Measurements from ENCODE around the gene DNAJC22. TPM values are rescaled to one million over a fixed set of nuclear protein-coding genes. Genes with fewer than 3 reads are reported as not detected.
"Not testable (repeated sequence)": the region's sequence is repeated elsewhere in the genome, so short reads cannot be mapped to it uniquely, and the experiment has no call there.

Gene DNAJC22
- total RNA-seq, 1 donor from 2014 or later = not detected

DNA sequence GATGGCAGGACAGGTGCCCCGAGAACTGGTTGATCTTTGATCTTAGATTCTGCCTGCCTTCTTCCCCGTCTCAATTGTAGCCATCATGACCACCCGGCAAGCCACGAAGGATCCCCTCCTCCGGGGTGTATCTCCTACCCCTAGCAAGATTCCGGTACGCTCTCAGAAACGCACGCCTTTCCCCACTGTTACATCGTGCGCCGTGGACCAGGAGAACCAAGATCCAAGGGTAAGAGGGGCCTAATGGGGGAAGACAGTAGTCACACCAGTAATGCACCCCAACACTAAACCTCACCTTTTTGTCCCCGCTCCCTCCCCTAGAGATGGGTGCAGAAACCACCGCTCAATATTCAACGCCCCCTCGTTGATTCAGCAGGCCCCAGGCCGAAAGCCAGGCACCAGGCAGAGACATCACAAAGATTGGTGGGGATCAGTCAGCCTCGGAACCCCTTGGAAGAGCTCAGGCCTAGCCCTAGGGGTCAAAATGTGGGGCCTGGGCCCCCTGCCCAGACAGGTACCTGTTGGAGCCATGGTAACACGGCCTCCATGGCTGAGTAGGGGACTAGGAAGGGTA, 23.1 kb upstream of the DNAJC22 start:
- no peak for DNase-seq
- Mint-ChIP-seq H3K9me3 (no peaks in the 10 kb centered on the region), H3K4me3 (peak overlapping the region; percentile 94), H3K4me1 (peaks cover 24% of the 10 kb centered on the region), H3K27me3 (no peaks in the 10 kb centered on the region), H3K27ac (peak overlapping the region; percentile 88), H3K36me3 (ENCODE audit: low read depth) (peaks cover 22% of the 10 kb centered on the region)
- intact Hi-C loops (cut with micrococcal nuclease) = loop anchor here (1.0 kb wide), 2 partner anchors 44 to 58 kb away; partner anchors contain the start of genes SPATS2 and TUBA1C

GRCh38 chr12:49325606-49326005, 21.1 kb upstream of the DNAJC22 start:
- Mint-ChIP-seq H3K27ac (no peak overlapping the region), H3K4me3 (no peak overlapping the region), H3K27me3 (no peaks in the 10 kb centered on the region), H3K36me3 (ENCODE audit: low read depth) (peaks cover 33% of the 10 kb centered on the region), H3K4me1 (peaks cover 21% of the 10 kb centered on the region), H3K9me3 (no peaks in the 10 kb centered on the region)
- intact Hi-C loops (cut with micrococcal nuclease) = no loop called here
- no peak for DNase-seq

DNA sequence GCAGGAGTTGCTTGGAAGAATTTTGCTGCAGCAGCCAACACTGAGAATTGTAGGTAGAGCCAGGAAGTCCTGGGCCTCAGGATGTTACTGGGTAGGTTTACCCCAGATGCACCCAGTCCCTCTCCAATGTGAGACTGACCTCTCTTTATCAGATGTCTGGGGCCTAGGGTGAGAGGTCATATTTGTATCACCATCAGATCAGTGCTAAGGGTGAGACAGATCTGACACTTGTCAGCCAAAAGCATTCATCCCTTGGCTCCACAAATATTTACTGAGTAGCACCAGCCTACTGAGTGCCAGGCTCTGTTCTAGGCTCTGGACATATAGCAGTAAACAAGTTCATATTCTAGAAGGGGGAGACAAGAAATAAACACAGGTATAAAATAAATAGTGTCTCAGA, 19.3 kb upstream of the DNAJC22 start:
- H3K27ac Mint-ChIP-seq = no peak overlapping the region
- DNase-seq = no peak
- peaks cover 13% of the 10 kb centered on the region for H3K4me1 Mint-ChIP-seq
- no peaks in the 10 kb centered on the region for H3K9me3 Mint-ChIP-seq
- H3K27me3 Mint-ChIP-seq = peaks cover 8% of the 10 kb centered on the region
- intact Hi-C loops (cut with micrococcal nuclease) = no loop called here
- H3K36me3 Mint-ChIP-seq (ENCODE audit: low read depth) = peaks cover 49% of the 10 kb centered on the region
- no peak overlapping the region for H3K4me3 Mint-ChIP-seq

- DNase-seq = no peak
- Mint-ChIP-seq H3K4me3 (no peak overlapping the region), H3K36me3 (ENCODE audit: low read depth) (peaks cover 51% of the 10 kb centered on the region), H3K27ac (peak overlapping the region; percentile 53), H3K27me3 (peaks cover 11% of the 10 kb centered on the region), H3K9me3 (no peaks in the 10 kb centered on the region), H3K4me1 (peaks cover 12% of the 10 kb centered on the region)
- intact Hi-C loops (cut with micrococcal nuclease) = no loop called here
These were observed 18.8 kb upstream of the DNAJC22 start for GRCh38 chr12:49327887-49328286.

GRCh38 chr12:49328816-49329215, 17.9 kb upstream of the DNAJC22 start:
- Mint-ChIP-seq H3K27me3 (peaks cover 17% of the 10 kb centered on the region), H3K4me3 (no peak overlapping the region), H3K36me3 (ENCODE audit: low read depth) (peaks cover 51% of the 10 kb centered on the region), H3K27ac (no peak overlapping the region), H3K4me1 (peaks cover 12% of the 10 kb centered on the region), H3K9me3 (no peaks in the 10 kb centered on the region)
- intact Hi-C loops (cut with micrococcal nuclease) = no loop called here
- no peak for DNase-seq

- peaks cover 6% of the 10 kb centered on the region for H3K4me1 Mint-ChIP-seq
- peaks cover 47% of the 10 kb centered on the region for H3K36me3 Mint-ChIP-seq (ENCODE audit: low read depth)
- H3K9me3 Mint-ChIP-seq = no peaks in the 10 kb centered on the region
- DNase-seq = no peak
- H3K27ac Mint-ChIP-seq = no peak overlapping the region
- no peak overlapping the region for H3K4me3 Mint-ChIP-seq
- intact Hi-C loops (cut with micrococcal nuclease) = no loop called here
- peaks cover 27% of the 10 kb centered on the region for H3K27me3 Mint-ChIP-seq
These were observed 16.6 kb upstream of the DNAJC22 start for GRCh38 chr12:49330032-49330619.

- Mint-ChIP-seq H3K4me3 (no peak overlapping the region), H3K27me3 (peaks cover 34% of the 10 kb centered on the region), H3K36me3 (ENCODE audit: low read depth) (peaks cover 43% of the 10 kb centered on the region), H3K9me3 (no peaks in the 10 kb centered on the region), H3K4me1 (peaks cover 11% of the 10 kb centered on the region), H3K27ac (no peak overlapping the region)
- no peak for DNase-seq
- intact Hi-C loops (cut with micrococcal nuclease) = no loop called here
These were observed 15.9 kb upstream of the DNAJC22 start for GRCh38 chr12:49330631-49331379.

- Mint-ChIP-seq H3K9me3 (no peaks in the 10 kb centered on the region), H3K27me3 (peaks cover 36% of the 10 kb centered on the region), H3K36me3 (ENCODE audit: low read depth) (peaks cover 39% of the 10 kb centered on the region), H3K4me3 (no peak overlapping the region), H3K27ac (no peak overlapping the region), H3K4me1 (peaks cover 9% of the 10 kb centered on the region)
- no peak for DNase-seq
- intact Hi-C loops (cut with micrococcal nuclease) = loop anchor here (1.0 kb wide), 1 partner anchor 34 kb away; no protein-coding TSS in a partner anchor
These were observed 15.1 kb upstream of the DNAJC22 start for GRCh38 chr12:49331380-49332222.

DNA sequence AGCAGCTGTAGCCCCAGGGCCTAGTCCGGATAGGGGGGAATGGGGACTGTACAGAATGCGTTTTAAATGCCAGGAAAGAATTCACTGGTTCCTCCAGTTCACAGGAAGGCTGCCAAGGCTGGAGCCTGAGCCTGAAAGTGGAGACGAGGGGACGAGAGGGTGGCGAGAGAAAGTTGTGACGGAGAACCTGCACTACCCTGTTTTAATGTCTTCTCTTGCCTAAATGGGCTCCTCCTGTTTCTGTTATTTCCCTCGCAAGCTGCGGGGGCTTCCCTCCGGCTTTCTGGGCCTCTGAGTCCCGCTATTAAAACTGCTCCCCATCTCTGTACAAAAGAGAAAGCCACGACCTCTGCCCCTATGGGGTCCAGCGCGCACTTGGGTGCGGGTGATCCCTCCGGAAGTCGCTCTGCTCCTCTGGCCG, 14.2 kb upstream of the DNAJC22 start:
- Mint-ChIP-seq H3K27me3 (peaks cover 45% of the 10 kb centered on the region), H3K27ac (no peak overlapping the region), H3K4me3 (no peak overlapping the region), H3K4me1 (peaks cover 16% of the 10 kb centered on the region), H3K9me3 (no peaks in the 10 kb centered on the region), H3K36me3 (ENCODE audit: low read depth) (peaks cover 34% of the 10 kb centered on the region)
- DNase-seq = no peak
- intact Hi-C loops (cut with micrococcal nuclease) = loop anchor here (1.0 kb wide), 1 partner anchor 35 kb away; no protein-coding TSS in a partner anchor

DNA sequence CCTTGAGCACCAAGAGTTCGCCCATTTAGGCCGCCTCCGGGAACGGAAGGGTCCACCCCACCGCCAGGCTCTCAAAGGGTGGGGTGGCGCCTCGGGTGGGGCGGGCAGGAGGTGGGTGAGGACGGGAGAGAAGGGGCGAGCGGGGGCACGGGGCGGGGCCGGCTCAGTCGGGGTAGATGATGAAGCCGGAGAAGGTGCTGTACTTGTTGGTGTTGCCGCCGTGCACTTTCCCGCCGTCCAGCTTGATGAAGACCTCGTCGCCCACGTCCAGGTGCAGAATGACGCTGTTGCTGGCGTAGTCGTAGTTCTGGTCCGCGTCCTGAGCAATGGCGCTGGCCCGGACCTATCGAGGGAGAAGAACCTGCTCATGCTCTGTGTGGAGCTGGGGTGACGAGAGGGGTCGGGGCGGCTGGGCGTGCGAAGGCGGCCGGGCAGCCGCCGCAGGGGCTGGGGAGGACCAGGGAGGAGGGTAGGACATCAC, 13.8 kb upstream of the DNAJC22 start:
- intact Hi-C loops (cut with micrococcal nuclease) = loop anchor here (1.0 kb wide), 1 partner anchor 36 kb away; no protein-coding TSS in a partner anchor
- Mint-ChIP-seq H3K27me3 (peaks cover 50% of the 10 kb centered on the region), H3K4me3 (peak overlapping the region; percentile 26), H3K9me3 (no peaks in the 10 kb centered on the region), H3K4me1 (peaks cover 20% of the 10 kb centered on the region), H3K36me3 (ENCODE audit: low read depth) (peaks cover 30% of the 10 kb centered on the region), H3K27ac (no peak overlapping the region)
- no peak for DNase-seq

- peaks cover 58% of the 10 kb centered on the region for H3K27me3 Mint-ChIP-seq
These were observed 12.9 kb upstream of the DNAJC22 start for GRCh38 chr12:49333778-49334177.

DNA sequence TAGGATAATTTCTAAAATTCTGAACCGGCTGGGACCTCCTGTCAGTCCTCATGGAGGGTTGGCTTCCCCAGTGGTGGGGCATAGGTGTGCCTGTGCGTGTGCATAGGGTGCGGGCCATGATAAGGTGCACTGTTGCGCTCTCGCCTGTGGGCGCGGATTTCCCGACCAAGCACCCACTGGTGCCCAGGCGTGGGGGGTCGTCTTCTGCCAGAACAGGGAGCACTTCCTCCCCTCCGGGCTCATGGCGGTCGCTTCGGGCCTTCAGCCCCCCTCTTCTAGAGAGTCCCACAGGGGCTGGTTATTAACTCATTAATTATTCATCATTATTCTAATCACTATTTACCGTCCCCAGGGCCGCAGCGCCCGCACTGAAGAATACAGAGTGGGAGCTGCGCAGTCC, 12.5 kb upstream of the DNAJC22 start:
- intact Hi-C loops (cut with micrococcal nuclease) = no loop called here
- peaks cover 26% of the 10 kb centered on the region for H3K36me3 Mint-ChIP-seq (ENCODE audit: low read depth)
- H3K27me3 Mint-ChIP-seq = peaks cover 63% of the 10 kb centered on the region
- no peak for DNase-seq
- no peak overlapping the region for H3K27ac Mint-ChIP-seq
- peaks cover 21% of the 10 kb centered on the region for H3K4me1 Mint-ChIP-seq
- H3K4me3 Mint-ChIP-seq = no peak overlapping the region
- no peaks in the 10 kb centered on the region for H3K9me3 Mint-ChIP-seq

More at GRCh38 chr12:49333778-49334177, 12.9 kb upstream of the DNAJC22 start:
- H3K27ac Mint-ChIP-seq; DNase-seq; H3K4me3 Mint-ChIP-seq; intact Hi-C loops (cut with micrococcal nuclease); H3K9me3 Mint-ChIP-seq: not testable (repeated sequence)
- H3K4me1 Mint-ChIP-seq = peaks cover 21% of the 10 kb centered on the region
- H3K36me3 Mint-ChIP-seq (ENCODE audit: low read depth) = peaks cover 29% of the 10 kb centered on the region

- Mint-ChIP-seq H3K27ac (no peak overlapping the region), H3K4me1 (peaks cover 21% of the 10 kb centered on the region), H3K27me3 (peaks cover 67% of the 10 kb centered on the region), H3K36me3 (ENCODE audit: low read depth) (peaks cover 22% of the 10 kb centered on the region), H3K4me3 (no peak overlapping the region), H3K9me3 (no peaks in the 10 kb centered on the region)
- intact Hi-C loops (cut with micrococcal nuclease) = no loop called here
- no peak for DNase-seq
These were observed 12.0 kb upstream of the DNAJC22 start for GRCh38 chr12:49334681-49335080.

Measured in activated CD4-positive, alpha-beta T cell treated with anti-CD3 and anti-CD28 coated beads, Interleukin-2, amount 10 ng/mL, durations not matched to agents 24 days and 14 days (primary cell).